GM18867 (cell line): Measurements from ENCODE around the gene DNER.

Experiments used
- ATAC-seq: cut with Tn5 transposase; IDR thresholded peaks from one replicate; pipeline ENCODE4 v1.9.1; 2021; ENCODE audit warnings: mild to moderate bottlenecking, moderate library complexity; ENCODE audit not compliant: unreplicated experiment

The DNER gene

GRCh38 chr2:229572507-229573271 is 141.7 kb downstream of the DNER start:
- no peak for ATAC-seq

- ATAC-seq: no peak
Observed at GRCh38 chr2:229571243-229571642, 143.1 kb downstream of the DNER start.

- no peak for ATAC-seq
Observed at GRCh38 chr2:229566370-229566769, 148.0 kb downstream of the DNER start.

GRCh38 chr2:229564300-229564907 is 150.0 kb downstream of the DNER start:
- no peak for ATAC-seq

- ATAC-seq: no peak
Observed at GRCh38 chr2:229563388-229563787, 151.0 kb downstream of the DNER start.

- no peak for ATAC-seq
Observed at GRCh38 chr2:229562472-229563127, 151.8 kb downstream of the DNER start.

GRCh38 chr2:229559986-229560385 is 154.4 kb downstream of the DNER start:
- no peak for ATAC-seq

GRCh38 chr2:229553091-229553490 is 161.3 kb downstream of the DNER start:
- ATAC-seq: no peak

GRCh38 chr2:229543176-229543873 is 171.0 kb downstream of the DNER start:
- no peak for ATAC-seq

- ATAC-seq: no peak
Observed at GRCh38 chr2:229539628-229540027, 174.7 kb downstream of the DNER start.

- no peak for ATAC-seq
Observed at GRCh38 chr2:229531594-229531993, 182.8 kb downstream of the DNER start.

- no peak for ATAC-seq
Observed at GRCh38 chr2:229530434-229530833, 183.9 kb downstream of the DNER start.

- ATAC-seq: no peak
Observed at GRCh38 chr2:229528846-229529245, 185.5 kb downstream of the DNER start.

GRCh38 chr2:229526951-229527350 is 187.4 kb downstream of the DNER start:
- ATAC-seq: no peak

- no peak for ATAC-seq
Observed at GRCh38 chr2:229524799-229525198, 189.6 kb downstream of the DNER start.

- ATAC-seq: no peak
Observed at GRCh38 chr2:229523663-229524062, 190.7 kb downstream of the DNER start.

GRCh38 chr2:229521576-229521975 is 192.8 kb downstream of the DNER start:
- ATAC-seq: no peak

GRCh38 chr2:229520691-229521096 is 193.7 kb downstream of the DNER start:
- no peak for ATAC-seq

- peak; percentile 82 for ATAC-seq
Observed at GRCh38 chr2:229519655-229520430, 194.5 kb downstream of the DNER start.

- no peak for ATAC-seq
Observed at GRCh38 chr2:229514273-229514895, 200.0 kb downstream of the DNER start.
